Spleen (tissue), 7 donors: ENCODE data around the gene PI4K2A.

Experiments used
- CTCF ChIP-seq, 11 experiments: fragments of 200-600 bp in 7 of 11; fragments of 450-650 bp in 4 of 11; sonication (generic) in 4 of 11; IDR thresholded peaks in 8 of 11; conservative IDR thresholded peaks in 3 of 11; 1 replicate in 7 of 11; 2 replicates in 4 of 11; pipeline versions ENCODE4 v1.4.0 to v1.8.0; 2016 to 2021; ENCODE audit warnings: antibody characterized with exemption in 11 of 11, inconsistent platforms in 4 of 11, mild to moderate bottlenecking in 1 of 11
- POLR2AphosphoS5 ChIP-seq, 3 donors: sonication (generic); formaldehyde crosslinking; IDR thresholded peaks; one replicate each; pipeline ENCODE4 v1.5.1; 2017; ENCODE audit warnings: antibody characterized with exemption in 3 of 3
- donor health status: DM: no; HTN: no; CAD: no; lungs with moderate emphysema.
- donor health status: DM: no; HTN: no; CAD: no.
- donor health status: DM: no; HTN: no; CAD: no.

GRCh38 chr10:97705006-97705670 is 64.7 kb downstream of the PI4K2A start:
- TF ChIP-seq CTCF (IDR thresholded peaks at IDR 0.05 in 8 of 11, conservative IDR thresholded peaks at IDR 0.05 in 3 of 11) (no peak), POLR2AphosphoS5 (IDR thresholded peaks at IDR 0.05) (no peak)
